ENCODE data around the gene CARMIL1. TPM values are rescaled to one million over a fixed set of nuclear protein-coding genes. Genes with fewer than 3 reads are reported as not detected.

The CARMIL1 gene
- total RNA-seq, 2 experiments from 2014 or later: 3.9 to 4.7 TPM

DNA sequence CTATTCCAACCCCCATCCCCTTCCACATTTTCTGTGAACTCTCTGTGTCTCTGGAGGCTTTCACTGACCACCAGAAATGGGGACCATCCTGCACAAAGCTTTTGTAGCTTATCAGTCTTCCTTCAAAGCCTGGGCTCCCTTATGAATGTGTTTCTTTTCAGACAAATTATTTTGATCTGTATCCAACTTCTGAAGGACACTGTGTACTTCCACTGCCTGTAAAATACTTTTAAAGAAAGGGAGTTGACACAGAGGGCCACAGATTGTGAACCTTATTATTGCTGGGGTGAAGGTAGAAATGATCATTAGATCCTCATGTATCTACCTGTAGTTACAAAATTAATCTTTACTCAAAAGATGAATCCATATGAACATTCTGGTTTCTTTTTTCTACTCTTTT, 135.6 kb downstream of the CARMIL1 start:
- TF ChIP-seq, protein P1, sequence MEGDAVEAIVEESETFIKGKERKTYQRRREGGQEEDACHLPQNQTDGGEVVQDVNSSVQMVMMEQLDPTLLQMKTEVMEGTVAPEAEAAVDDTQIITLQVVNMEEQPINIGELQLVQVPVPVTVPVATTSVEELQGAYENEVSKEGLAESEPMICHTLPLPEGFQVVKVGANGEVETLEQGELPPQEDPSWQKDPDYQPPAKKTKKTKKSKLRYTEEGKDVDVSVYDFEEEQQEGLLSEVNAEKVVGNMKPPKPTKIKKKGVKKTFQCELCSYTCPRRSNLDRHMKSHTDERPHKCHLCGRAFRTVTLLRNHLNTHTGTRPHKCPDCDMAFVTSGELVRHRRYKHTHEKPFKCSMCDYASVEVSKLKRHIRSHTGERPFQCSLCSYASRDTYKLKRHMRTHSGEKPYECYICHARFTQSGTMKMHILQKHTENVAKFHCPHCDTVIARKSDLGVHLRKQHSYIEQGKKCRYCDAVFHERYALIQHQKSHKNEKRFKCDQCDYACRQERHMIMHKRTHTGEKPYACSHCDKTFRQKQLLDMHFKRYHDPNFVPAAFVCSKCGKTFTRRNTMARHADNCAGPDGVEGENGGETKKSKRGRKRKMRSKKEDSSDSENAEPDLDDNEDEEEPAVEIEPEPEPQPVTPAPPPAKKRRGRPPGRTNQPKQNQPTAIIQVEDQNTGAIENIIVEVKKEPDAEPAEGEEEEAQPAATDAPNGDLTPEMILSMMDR (IDR thresholded peaks at IDR 0.05): no peak
- Histone ChIP-seq H3K4me3 (ENCODE audit: low read length) (no peak overlapping the region), H3K9me3 (ENCODE audit: control insufficient read depth in 1 of 2, insufficient read depth in 1 of 2, low read length in 2 of 2) (no peaks in the 10 kb centered on the region), H3K36me3 (ENCODE audit: insufficient read depth, low read length) (no peaks in the 10 kb centered on the region), H3K27me3 (ENCODE audit: control insufficient read depth in 1 of 2, insufficient read depth in 2 of 2, low read length in 2 of 2) (no peaks in the 10 kb centered on the region), H3K27ac (ENCODE audit: low read depth in 1 of 2, low read length in 2 of 2) (no peak overlapping the region), H3K4me1 (ENCODE audit: insufficient read depth, low read length) (peaks cover 12% of the 10 kb centered on the region)
- intact Hi-C loops (cut with DNase I, micrococcal nuclease): no loop called here
- H3K27ac Mint-ChIP-seq: no peak overlapping the region
- DNase-seq (no peak), ATAC-seq (ENCODE audit: poor library complexity) (no peak)
- no peak overlapping the region for H3K4me3 Mint-ChIP-seq
- H3K9me3 Mint-ChIP-seq: no peaks in the 10 kb centered on the region
- H3K36me3 Mint-ChIP-seq (ENCODE audit: low read depth): no peaks in the 10 kb centered on the region
- POLR2A ChIA-PET: interaction anchor here (0.6 to 1.6 kb wide), 2 partner anchors 10 to 282 kb away, joined by 3 to 5 read pairs; no protein-coding TSS in a partner anchor
- H3K4me1 Mint-ChIP-seq (ENCODE audit: low read depth): peaks cover 55% of the 10 kb centered on the region
- no peaks in the 10 kb centered on the region for H3K27me3 Mint-ChIP-seq
- CTCF ChIA-PET: no interaction called here

DNA sequence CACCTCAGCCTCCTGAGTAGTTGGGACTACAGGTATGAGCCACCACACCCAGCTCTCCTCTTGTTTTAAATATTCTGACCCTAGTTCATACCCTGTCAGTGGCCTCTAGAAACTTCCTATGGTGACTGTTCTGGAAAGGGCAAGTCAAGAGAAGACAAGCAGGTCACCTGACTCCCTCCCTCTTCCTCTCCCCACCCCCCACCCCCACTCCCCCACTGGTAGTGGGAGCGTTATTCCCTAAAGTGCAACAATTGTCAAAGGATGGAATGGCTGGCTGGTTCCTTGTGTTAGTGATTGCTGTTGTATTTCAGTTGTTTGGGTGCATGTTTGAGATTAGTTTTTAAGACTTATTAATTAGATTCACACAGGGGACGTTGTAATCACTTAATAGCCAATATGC, 136.1 kb downstream of the CARMIL1 start:
- H3K9me3 ChIP-seq (ENCODE audit: control insufficient read depth in 1 of 2, insufficient read depth in 1 of 2, low read length in 2 of 2): no peaks in the 10 kb centered on the region
- no peaks in the 10 kb centered on the region for H3K27me3 Mint-ChIP-seq
- no peaks in the 10 kb centered on the region for H3K36me3 ChIP-seq (ENCODE audit: insufficient read depth, low read length)
- H3K27ac Mint-ChIP-seq: no peak overlapping the region
- H3K27me3 ChIP-seq (ENCODE audit: control insufficient read depth in 1 of 2, insufficient read depth in 2 of 2, low read length in 2 of 2): no peaks in the 10 kb centered on the region
- peaks cover 6% of the 10 kb centered on the region for H3K4me1 ChIP-seq (ENCODE audit: insufficient read depth, low read length)
- intact Hi-C loops (cut with DNase I, micrococcal nuclease): no loop called here
- H3K4me3 ChIP-seq (ENCODE audit: low read length): no peak overlapping the region
- TF ChIP-seq, protein P1 (IDR thresholded peaks at IDR 0.05): no peak
- no peak overlapping the region for H3K27ac ChIP-seq (ENCODE audit: low read depth in 1 of 2, low read length in 2 of 2)
- no peak overlapping the region for H3K4me3 Mint-ChIP-seq
- no peaks in the 10 kb centered on the region for H3K9me3 Mint-ChIP-seq
- H3K4me1 Mint-ChIP-seq (ENCODE audit: low read depth): peaks cover 50% of the 10 kb centered on the region
- H3K36me3 Mint-ChIP-seq (ENCODE audit: low read depth): no peaks in the 10 kb centered on the region
- ATAC-seq (ENCODE audit: poor library complexity) (no peak), DNase-seq (no peak)
- ChIA-PET POLR2A (interaction anchor here (0.6 to 1.6 kb wide), 2 partner anchors 10 to 283 kb away, joined by 3 to 5 read pairs; no protein-coding TSS in a partner anchor), CTCF (no interaction called here)

DNA sequence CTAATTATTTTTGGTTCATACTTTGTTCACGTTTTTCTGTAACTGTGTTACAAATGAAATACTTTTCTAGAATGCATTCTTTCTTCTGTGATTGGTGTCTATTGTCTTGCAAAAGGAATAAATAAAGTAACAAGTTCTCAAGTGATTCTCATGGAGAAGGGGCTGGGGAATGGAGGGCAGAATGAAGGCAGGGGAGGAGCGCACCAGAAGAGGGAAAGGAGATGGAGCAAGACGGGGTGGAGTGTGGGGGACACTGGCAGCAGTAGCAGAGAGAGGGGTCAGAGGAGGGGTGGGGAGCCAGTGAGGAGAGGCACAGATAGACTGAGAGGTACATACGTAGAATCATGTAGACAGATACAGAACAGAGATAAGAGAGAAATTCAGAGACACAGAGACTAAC, 136.5 kb downstream of the CARMIL1 start:
- no peak overlapping the region for H3K4me3 ChIP-seq (ENCODE audit: low read length)
- H3K36me3 Mint-ChIP-seq (ENCODE audit: low read depth): no peaks in the 10 kb centered on the region
- peaks cover 4% of the 10 kb centered on the region for H3K4me1 ChIP-seq (ENCODE audit: insufficient read depth, low read length)
- DNase-seq: no peak
- H3K4me1 Mint-ChIP-seq (ENCODE audit: low read depth): peaks cover 48% of the 10 kb centered on the region
- CTCF ChIA-PET: no interaction called here
- no peak overlapping the region for H3K27ac ChIP-seq (ENCODE audit: low read depth in 1 of 2, low read length in 2 of 2)
- intact Hi-C loops (cut with DNase I, micrococcal nuclease): no loop called here
- ATAC-seq (ENCODE audit: poor library complexity): no peak
- no peaks in the 10 kb centered on the region for H3K9me3 ChIP-seq (ENCODE audit: control insufficient read depth in 1 of 2, insufficient read depth in 1 of 2, low read length in 2 of 2)
- H3K27ac Mint-ChIP-seq: no peak overlapping the region
- TF ChIP-seq, protein P1 (IDR thresholded peaks at IDR 0.05): no peak
- no peak overlapping the region for H3K4me3 Mint-ChIP-seq
- H3K9me3 Mint-ChIP-seq: no peaks in the 10 kb centered on the region
- no peaks in the 10 kb centered on the region for H3K27me3 ChIP-seq (ENCODE audit: control insufficient read depth in 1 of 2, insufficient read depth in 2 of 2, low read length in 2 of 2)
- no peaks in the 10 kb centered on the region for H3K27me3 Mint-ChIP-seq
- POLR2A ChIA-PET: no interaction called here
- no peaks in the 10 kb centered on the region for H3K36me3 ChIP-seq (ENCODE audit: insufficient read depth, low read length)

Measured in CD4-positive, alpha-beta T cell (primary cell).